Upper lobe of left lung (tissue), 6 donors: ENCODE data around the gene THEM4. TPM values are rescaled to one million over a fixed set of nuclear protein-coding genes. Genes with fewer than 3 reads are reported as not detected.

ENCODE experiments used
- ATAC-seq, 2 donors: fragments of 200-7000 bp; cut with Tn5 transposase; one replicate each; pipeline ENCODE4 v1.9.1; 2022; ENCODE audit warnings: mild to moderate bottlenecking in 2 of 2, moderate library complexity in 2 of 2; ENCODE audit not compliant: low FRiP score in 2 of 2
- DNase-seq, 2 donors: peaks; one replicate each; pipeline ENCODE4 v3.0.0-alpha.2; 2019 to 2020
- H3K27ac ChIP-seq, 4 donors: fragments of 200-600 bp; sonication (generic); one replicate each; pipeline ENCODE4 v1.5.1; 2016 to 2019
- H3K27me3 ChIP-seq, 4 donors: fragments of 200-600 bp; sonication (generic); one replicate each; pipeline ENCODE4 v1.5.1; 2017 to 2019
- H3K36me3 ChIP-seq, 4 donors: fragments of 200-600 bp; sonication (generic); one replicate each; pipeline ENCODE4 v1.5.1; 2016 to 2019
- H3K4me1 ChIP-seq, 4 donors: fragments of 200-600 bp; sonication (generic); one replicate each; pipeline ENCODE4 v1.5.1; 2018 to 2019
- H3K4me3 ChIP-seq, 4 donors: fragments of 200-600 bp; sonication (generic); one replicate each; pipeline ENCODE4 v1.5.1; 2017 to 2019; ENCODE audit warnings: mild to moderate bottlenecking in 2 of 4, moderate library complexity in 1 of 4
- H3K9me3 ChIP-seq, 4 donors: fragments of 200-600 bp; sonication (generic); one replicate each; pipeline ENCODE4 v1.5.1; 2018 to 2019
- EP300 ChIP-seq, 4 donors: sonication (generic); formaldehyde crosslinking; IDR thresholded peaks; one replicate each; pipeline ENCODE4 v1.5.1; 2017; ENCODE audit warnings: antibody characterized with exemption in 4 of 4, control low read depth in 2 of 4
- POLR2A ChIP-seq, 4 donors: fragments of 450-650 bp; IDR thresholded peaks; one replicate each; pipeline ENCODE4 v1.5.1; 2016 to 2017; ENCODE audit warnings: antibody characterized with exemption in 4 of 4, mild to moderate bottlenecking in 2 of 4
- POLR2AphosphoS5 ChIP-seq, 2 donors: sonication (generic); formaldehyde crosslinking; IDR thresholded peaks; one replicate each; pipeline ENCODE4 v1.5.1; 2017; ENCODE audit warnings: antibody characterized with exemption in 2 of 2
- WGBS, 2 donors: methylation state at CpG; one replicate each; pipeline ENCODE4 v1.1.5; 2017 to 2018; 5-methylcytosine and 5-hydroxymethylcytosine counted together
- total RNA-seq, 6 donors: library from RNA; depleted of rRNA in 4 of 6; stranded (reverse); fragments of >200 nt in 4 of 6; gene quantifications; one replicate each; pipeline versions ENCODE4 v1.1.0 to v1.2.1, GENCODE V29; 2016 to 2021
- TF ChIP-seq, protein P1 (sequence below), 6 experiments: fragments of 450-650 bp in 4 of 6; fragments of 200-600 bp in 2 of 6; sonication (generic) in 2 of 6; IDR thresholded peaks; one replicate each; pipeline ENCODE4 v1.5.1; 2016 to 2019; ENCODE audit warnings: antibody characterized with exemption in 6 of 6
- donor health status: DM: no; HTN: no; CAD: no; lungs with moderate emphysema.
- donor health status: DM: no; HTN: yes; CAD: no; lungs with severe emphysema.

The THEM4 gene
- total RNA-seq, 6 donors from 2014 or later = 11.9 to 39.8 (median 15.5) TPM

DNA sequence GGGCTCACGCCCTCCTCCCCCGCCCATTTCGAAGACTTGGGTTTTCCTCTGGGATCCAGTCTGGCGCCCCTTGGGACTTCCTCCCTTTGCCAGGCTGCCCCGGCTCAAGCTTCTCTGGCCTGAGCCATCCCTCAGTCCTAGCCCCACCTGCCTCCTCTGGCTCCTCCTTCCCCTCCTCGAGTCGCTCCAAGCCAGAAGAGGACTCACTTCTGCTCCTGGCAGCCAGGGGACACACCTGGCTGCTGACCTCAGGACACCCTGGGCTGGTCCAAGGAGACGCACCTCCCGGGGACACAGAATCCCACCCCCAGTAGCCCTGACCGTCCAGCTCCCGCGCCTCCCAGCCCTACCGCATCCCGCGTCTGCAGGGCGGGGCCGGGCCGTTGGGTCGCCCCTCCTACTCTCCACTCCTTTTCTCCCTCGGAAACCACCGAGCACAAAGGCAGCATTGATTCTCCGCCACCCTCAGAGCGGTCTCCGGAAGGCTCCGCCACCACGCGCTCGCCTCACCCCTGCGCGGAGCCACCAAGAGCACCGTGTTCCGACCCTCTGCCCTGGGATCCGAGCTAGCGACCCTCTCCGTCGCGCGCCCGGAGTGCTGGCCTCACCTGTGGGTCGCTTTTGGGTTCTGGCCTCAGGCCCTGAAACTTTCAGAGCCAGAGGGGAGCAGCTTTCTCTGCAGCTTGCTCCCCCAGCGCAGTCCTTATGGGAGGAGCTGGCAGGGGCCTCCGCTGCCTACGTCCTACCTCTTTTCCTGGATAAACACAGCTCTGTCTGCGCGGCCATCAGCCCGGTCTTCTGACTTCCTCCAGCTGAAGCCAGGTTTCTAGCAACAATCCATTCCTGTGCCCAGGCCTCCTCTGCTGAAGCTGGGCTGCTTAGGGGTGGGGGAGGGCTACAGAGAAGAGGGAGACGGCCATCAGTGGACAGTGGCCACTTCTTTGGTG, 69.6 kb downstream of the THEM4 start, which contains the start of gene C2CD4D:
C2CD4D (minus strand) TSS at position 364 of the 947 bp plus-strand sequence. CDS start 831 bp downstream, outside the sequence.
- TF ChIP-seq POLR2A (IDR thresholded peaks at IDR 0.05) = peak in 1 of 4 donors; percentile 62
- no peak for TF ChIP-seq EP300 (IDR thresholded peaks at IDR 0.05)
- TF ChIP-seq POLR2AphosphoS5 (IDR thresholded peaks at IDR 0.05) = peak in 1 of 2 donors; percentile 59
- TF ChIP-seq, protein P1, sequence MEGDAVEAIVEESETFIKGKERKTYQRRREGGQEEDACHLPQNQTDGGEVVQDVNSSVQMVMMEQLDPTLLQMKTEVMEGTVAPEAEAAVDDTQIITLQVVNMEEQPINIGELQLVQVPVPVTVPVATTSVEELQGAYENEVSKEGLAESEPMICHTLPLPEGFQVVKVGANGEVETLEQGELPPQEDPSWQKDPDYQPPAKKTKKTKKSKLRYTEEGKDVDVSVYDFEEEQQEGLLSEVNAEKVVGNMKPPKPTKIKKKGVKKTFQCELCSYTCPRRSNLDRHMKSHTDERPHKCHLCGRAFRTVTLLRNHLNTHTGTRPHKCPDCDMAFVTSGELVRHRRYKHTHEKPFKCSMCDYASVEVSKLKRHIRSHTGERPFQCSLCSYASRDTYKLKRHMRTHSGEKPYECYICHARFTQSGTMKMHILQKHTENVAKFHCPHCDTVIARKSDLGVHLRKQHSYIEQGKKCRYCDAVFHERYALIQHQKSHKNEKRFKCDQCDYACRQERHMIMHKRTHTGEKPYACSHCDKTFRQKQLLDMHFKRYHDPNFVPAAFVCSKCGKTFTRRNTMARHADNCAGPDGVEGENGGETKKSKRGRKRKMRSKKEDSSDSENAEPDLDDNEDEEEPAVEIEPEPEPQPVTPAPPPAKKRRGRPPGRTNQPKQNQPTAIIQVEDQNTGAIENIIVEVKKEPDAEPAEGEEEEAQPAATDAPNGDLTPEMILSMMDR (IDR thresholded peaks at IDR 0.05) = peak in 2 of 6 experiments; percentile 16 to 19
- Histone ChIP-seq H3K27ac (peak within 1 kb of the TSS; percentile 34 to 74 (median 60)), H3K4me1 (peaks cover 24 to 37% (median 32%) of the 10 kb centered on the region in 4 donors), H3K36me3 (no peaks in the 10 kb centered on the region), H3K9me3 (no peaks in the 10 kb centered on the region), H3K27me3 (peaks cover 0 to 25% (median 14%) of the 10 kb centered on the region in 4 donors), H3K4me3 (peak within 1 kb of the TSS; percentile 0 to 56 (median 44))
- 4 to 5% methylated on average over 14 to 47 of the region's 47 CpGs for WGBS, 2 donors
- ATAC-seq (peak; percentile 48 to 79), DNase-seq (peak; percentile 73 to 91)

DNA sequence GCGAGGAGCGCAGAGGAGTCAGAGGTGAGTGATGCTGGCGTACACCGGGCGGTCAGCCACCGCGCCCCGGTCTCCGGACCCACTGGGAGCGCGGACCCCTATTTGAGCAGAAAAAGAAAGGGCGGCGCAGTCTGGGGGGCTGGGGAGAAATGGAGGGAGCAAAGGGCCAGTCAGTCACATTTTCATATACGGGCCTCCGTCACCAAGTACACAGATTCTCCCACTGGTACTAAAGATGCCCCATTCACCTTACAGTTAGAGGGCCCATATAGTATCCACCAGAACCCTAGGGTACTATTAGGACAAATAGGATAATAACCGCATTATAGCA, 70.3 kb downstream of the THEM4 start:
- ATAC-seq = no peak
- no peaks in the 10 kb centered on the region for H3K9me3 ChIP-seq
- DNase-seq = no peak
- H3K27ac ChIP-seq = peak overlapping the region in 2 of 4 donors; percentile 61 to 74
- WGBS, 2 donors = 40 to 48% methylated on average over 15 to 16 of the region's 16 CpGs
- peak overlapping the region in 3 of 4 donors; percentile 36 to 56 (median 52) for H3K4me3 ChIP-seq
- peaks cover 24 to 37% (median 32%) of the 10 kb centered on the region in 4 donors for H3K4me1 ChIP-seq
- H3K36me3 ChIP-seq = no peaks in the 10 kb centered on the region
- peaks cover 0 to 25% (median 14%) of the 10 kb centered on the region in 4 donors for H3K27me3 ChIP-seq
- TF ChIP-seq POLR2A (IDR thresholded peaks at IDR 0.05) = no peak
- no peak for TF ChIP-seq POLR2AphosphoS5 (IDR thresholded peaks at IDR 0.05)
- no peak for TF ChIP-seq EP300 (IDR thresholded peaks at IDR 0.05)
- TF ChIP-seq, protein P1 (IDR thresholded peaks at IDR 0.05) = no peak

DNA sequence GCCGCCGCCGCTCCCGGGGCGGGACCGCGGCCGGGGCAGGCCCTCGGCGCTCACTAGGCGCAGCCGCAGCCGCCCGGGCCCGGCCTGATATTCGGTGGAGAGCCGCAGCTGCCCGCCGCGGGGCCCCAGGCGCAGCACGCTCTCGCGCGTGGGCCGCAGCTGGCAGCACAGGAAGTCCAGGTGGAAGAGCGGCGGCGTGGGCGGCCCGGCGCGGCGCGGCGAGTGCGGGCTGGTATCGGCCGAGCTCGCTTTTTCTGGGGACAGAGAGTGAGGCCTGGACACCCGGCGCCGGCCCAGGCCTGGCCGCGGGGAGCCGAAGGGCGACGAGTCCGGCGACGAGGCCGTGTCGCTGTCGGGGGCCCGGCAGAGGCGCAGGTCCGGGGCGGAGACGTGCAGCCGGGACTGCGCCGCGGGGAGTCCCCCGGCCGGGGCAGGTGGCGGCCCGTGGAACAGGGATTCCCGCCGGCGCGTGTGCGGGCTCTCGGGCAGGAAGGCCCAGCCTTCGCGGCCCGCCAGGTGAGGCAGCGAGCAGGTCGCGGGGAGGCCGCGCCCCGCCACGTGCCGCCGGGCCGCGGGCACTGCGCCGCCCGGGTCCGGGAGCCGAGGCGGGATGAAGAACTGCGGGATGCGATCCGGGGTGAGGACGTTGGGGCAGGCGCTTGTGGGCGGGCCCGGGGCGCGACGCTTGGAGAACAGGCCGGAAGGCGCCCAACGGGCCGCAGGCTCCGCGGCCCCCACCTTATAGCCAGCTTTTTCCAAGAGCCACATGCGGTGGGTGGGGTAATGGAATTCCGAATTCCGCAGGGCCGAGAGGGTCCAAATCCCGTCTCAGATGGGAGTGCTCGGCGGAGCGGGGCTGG, 70.9 kb downstream of the THEM4 start:
- 29 to 36% methylated on average over 7 to 10 of the region's 117 CpGs for WGBS, 2 donors
- H3K27ac ChIP-seq = peak overlapping the region in 2 of 4 donors; percentile 21 to 61
- ATAC-seq = peak in 1 of 2 donors; percentile 74

DNA sequence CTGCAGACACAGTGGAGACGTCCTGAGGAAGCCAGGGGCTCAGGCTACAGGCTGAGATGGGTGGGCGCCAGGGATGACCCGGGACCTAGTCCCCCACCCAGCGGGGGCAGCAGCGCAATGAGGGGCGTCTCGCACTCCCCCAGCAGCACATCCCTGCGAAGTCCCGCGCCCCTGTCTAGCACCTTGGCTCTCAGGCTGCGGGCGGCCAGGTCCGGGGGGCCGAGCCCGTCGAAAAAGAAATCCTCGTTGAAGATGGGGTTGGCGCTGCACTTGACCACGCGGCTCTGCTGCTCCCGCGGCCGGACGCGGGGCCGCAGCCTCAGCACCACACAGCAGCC, 71.5 kb downstream of the THEM4 start:
- ATAC-seq (no peak), DNase-seq (no peak)
- Histone ChIP-seq H3K27ac (peak overlapping the region in 2 of 4 donors; percentile 21 to 61), H3K36me3 (no peaks in the 10 kb centered on the region), H3K4me1 (peaks cover 26 to 44% (median 37%) of the 10 kb centered on the region in 4 donors), H3K4me3 (peak overlapping the region in 3 of 4 donors; percentile 36 to 56 (median 52)), H3K27me3 (peaks cover 0 to 25% (median 14%) of the 10 kb centered on the region in 4 donors), H3K9me3 (no peaks in the 10 kb centered on the region)
- TF ChIP-seq EP300 (IDR thresholded peaks at IDR 0.05) (no peak), POLR2AphosphoS5 (IDR thresholded peaks at IDR 0.05) (no peak), POLR2A (IDR thresholded peaks at IDR 0.05) (no peak)
- TF ChIP-seq, protein P1 (IDR thresholded peaks at IDR 0.05) = no peak
- WGBS, 2 donors = 13 to 22% methylated on average over 6 to 17 of the region's 26 CpGs

More for the DNA sequence above, 70.9 kb downstream of the THEM4 start:
- H3K36me3 ChIP-seq = no peaks in the 10 kb centered on the region
- peaks cover 0 to 25% (median 14%) of the 10 kb centered on the region in 4 donors for H3K27me3 ChIP-seq
- H3K4me1 ChIP-seq = peaks cover 24 to 38% (median 32%) of the 10 kb centered on the region in 4 donors
- peak in 1 of 2 donors; percentile 90 for DNase-seq
- no peaks in the 10 kb centered on the region for H3K9me3 ChIP-seq
- H3K4me3 ChIP-seq = peak overlapping the region; percentile 17 to 56 (median 44)
- TF ChIP-seq POLR2AphosphoS5 (IDR thresholded peaks at IDR 0.05) (no peak), EP300 (IDR thresholded peaks at IDR 0.05) (no peak), POLR2A (IDR thresholded peaks at IDR 0.05) (peak in 1 of 4 donors; percentile 12)
- TF ChIP-seq, protein P1 (IDR thresholded peaks at IDR 0.05) = peak in 2 of 6 experiments; percentile 9 to 19
